ENCODE results near the gene SLC39A9. TPM values are rescaled to one million over a fixed set of nuclear protein-coding genes. Genes with fewer than 3 reads are reported as not detected.

SLC39A9 gene
- total RNA-seq, 4 donors from 2014 or later, result 20.6 to 23.2 (median 21.8) TPM

DNA sequence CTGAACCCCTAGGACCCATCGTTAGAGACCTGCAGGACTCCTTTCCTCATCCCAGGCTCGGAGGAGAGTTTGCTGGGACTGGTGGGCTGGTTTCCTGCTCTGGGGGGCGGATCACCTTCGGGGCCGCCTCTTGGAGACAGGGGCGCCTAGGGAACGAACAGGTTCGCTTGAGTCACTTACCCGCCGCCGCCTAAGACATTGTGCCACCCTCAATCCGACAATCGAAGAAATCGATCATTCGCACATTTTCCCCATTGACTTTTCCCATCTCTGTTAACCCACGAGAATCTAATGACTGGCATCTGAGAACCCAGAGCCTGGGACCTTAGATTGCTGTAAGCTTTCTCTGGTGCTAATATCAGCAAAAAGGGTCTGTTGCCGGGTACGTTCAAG lies 322 bp downstream of the SLC39A9 start:
- no peaks in the 10 kb centered on the region for H3K9me3 ChIP-seq
- ATAC-seq (no peak), DNase-seq (no peak)
- peak overlapping the region; percentile 89 to 94 (median 91) for H3K27ac ChIP-seq
- intact Hi-C loops (cut with DNase I; ENCODE audit: low total_unique reads) (loop anchor here (1.0 to 5.0 kb wide), 4 partner anchors 62 to 368 kb away; partner anchors contain the start of genes DCAF5, EXD2 and SRSF5), in situ Hi-C loops (cut with MboI; ENCODE audit: low sequenced_read_pairs in 4 of 4) (loop anchor here in 1 of 4 donors (10.0 kb wide), 1 partner anchor 366 kb away; the partner anchor contains the start of gene SRSF5)
- H3K36me3 ChIP-seq, result peaks cover 0 to 28% of the 10 kb centered on the region in 2 donors
- no peak for TF ChIP-seq POLR2A (IDR thresholded peaks at IDR 0.05)
- TF ChIP-seq, protein P1, sequence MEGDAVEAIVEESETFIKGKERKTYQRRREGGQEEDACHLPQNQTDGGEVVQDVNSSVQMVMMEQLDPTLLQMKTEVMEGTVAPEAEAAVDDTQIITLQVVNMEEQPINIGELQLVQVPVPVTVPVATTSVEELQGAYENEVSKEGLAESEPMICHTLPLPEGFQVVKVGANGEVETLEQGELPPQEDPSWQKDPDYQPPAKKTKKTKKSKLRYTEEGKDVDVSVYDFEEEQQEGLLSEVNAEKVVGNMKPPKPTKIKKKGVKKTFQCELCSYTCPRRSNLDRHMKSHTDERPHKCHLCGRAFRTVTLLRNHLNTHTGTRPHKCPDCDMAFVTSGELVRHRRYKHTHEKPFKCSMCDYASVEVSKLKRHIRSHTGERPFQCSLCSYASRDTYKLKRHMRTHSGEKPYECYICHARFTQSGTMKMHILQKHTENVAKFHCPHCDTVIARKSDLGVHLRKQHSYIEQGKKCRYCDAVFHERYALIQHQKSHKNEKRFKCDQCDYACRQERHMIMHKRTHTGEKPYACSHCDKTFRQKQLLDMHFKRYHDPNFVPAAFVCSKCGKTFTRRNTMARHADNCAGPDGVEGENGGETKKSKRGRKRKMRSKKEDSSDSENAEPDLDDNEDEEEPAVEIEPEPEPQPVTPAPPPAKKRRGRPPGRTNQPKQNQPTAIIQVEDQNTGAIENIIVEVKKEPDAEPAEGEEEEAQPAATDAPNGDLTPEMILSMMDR (IDR thresholded peaks at IDR 0.05 in 4 of 5, conservative IDR thresholded peaks at IDR 0.05 in 1 of 5), result no peak
- H3K4me3 ChIP-seq, result peak overlapping the region; percentile 82 to 91 (median 84)
- no peaks in the 10 kb centered on the region for H3K27me3 ChIP-seq
- peaks cover 37 to 42% of the 10 kb centered on the region in 2 donors for H3K4me1 ChIP-seq

DNA sequence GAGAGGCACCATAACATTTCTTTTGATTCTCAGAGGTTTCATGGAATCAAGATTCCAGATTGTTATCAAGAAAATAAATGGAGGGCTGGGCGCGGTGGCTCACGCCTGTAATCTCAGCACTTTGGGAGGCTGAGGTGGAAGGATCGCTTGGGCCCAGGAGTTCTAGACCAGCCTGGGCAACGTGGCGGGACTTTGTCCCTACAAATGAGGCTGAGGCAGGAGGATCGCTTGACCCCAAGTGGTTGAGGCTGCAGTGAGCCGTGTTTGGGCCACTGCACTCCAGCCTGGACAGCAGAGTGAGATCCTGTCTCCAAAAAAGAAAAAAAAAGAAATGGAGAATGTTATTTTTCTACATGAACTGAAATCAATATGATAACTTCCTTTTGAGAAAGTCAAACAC lies 1.3 kb downstream of the SLC39A9 start:
- DNase-seq (no peak), ATAC-seq (no peak)
- intact Hi-C loops (cut with DNase I; ENCODE audit: low total_unique reads) (loop anchor here (2.0 to 5.0 kb wide), 3 partner anchors 61 to 368 kb away; partner anchors contain the start of genes EXD2 and SRSF5), in situ Hi-C loops (cut with MboI; ENCODE audit: low sequenced_read_pairs in 4 of 4) (loop anchor here in 1 of 4 donors (10.0 kb wide), 1 partner anchor 365 kb away; the partner anchor contains the start of gene SRSF5)
- Histone ChIP-seq H3K4me1 (peaks cover 37 to 42% of the 10 kb centered on the region in 2 donors), H3K27me3 (no peaks in the 10 kb centered on the region), H3K9me3 (no peaks in the 10 kb centered on the region), H3K4me3 (peak overlapping the region; percentile 82 to 91 (median 84)), H3K27ac (no peak overlapping the region), H3K36me3 (peaks cover 0 to 18% of the 10 kb centered on the region in 2 donors)
- no peak for TF ChIP-seq POLR2A (IDR thresholded peaks at IDR 0.05)
- TF ChIP-seq, protein P1 (IDR thresholded peaks at IDR 0.05 in 4 of 5, conservative IDR thresholded peaks at IDR 0.05 in 1 of 5), result no peak

- no peak for TF ChIP-seq POLR2A (IDR thresholded peaks at IDR 0.05)
- TF ChIP-seq, protein P1 (IDR thresholded peaks at IDR 0.05 in 4 of 5, conservative IDR thresholded peaks at IDR 0.05 in 1 of 5), result no peak
- in situ Hi-C loops (cut with MboI; ENCODE audit: low sequenced_read_pairs in 4 of 4), result no loop called here
Measured at GRCh38 chr14:69400154-69400553, 1.7 kb downstream of the SLC39A9 start.

DNA sequence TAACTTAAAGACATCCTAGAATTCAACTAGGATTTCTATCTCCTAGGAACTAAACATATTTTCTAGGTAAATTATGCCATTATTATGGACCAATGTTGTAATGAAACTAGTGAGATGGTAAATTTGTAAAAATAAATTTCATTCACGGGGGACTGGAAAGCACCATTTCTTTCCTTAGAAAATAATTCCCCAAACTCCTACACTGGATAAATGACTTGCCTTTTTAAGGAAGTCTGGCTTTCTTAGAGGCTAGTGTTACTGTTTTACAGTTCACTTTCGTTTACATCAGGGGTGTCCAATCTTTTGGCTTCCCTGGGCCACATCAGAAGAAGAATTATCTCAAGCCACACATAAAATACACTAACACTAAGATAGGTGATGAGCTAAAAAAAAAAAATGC lies 3.3 kb downstream of the SLC39A9 start:
- no peak overlapping the region for H3K27ac ChIP-seq
- no peaks in the 10 kb centered on the region for H3K9me3 ChIP-seq
- ATAC-seq (no peak), DNase-seq (no peak)
- TF ChIP-seq, protein P1 (IDR thresholded peaks at IDR 0.05 in 4 of 5, conservative IDR thresholded peaks at IDR 0.05 in 1 of 5), result no peak
- TF ChIP-seq POLR2A (IDR thresholded peaks at IDR 0.05), result no peak
- H3K4me3 ChIP-seq, result no peak overlapping the region
- in situ Hi-C loops (cut with MboI; ENCODE audit: low sequenced_read_pairs in 4 of 4) (no loop called here), intact Hi-C loops (cut with DNase I; ENCODE audit: low total_unique reads) (no loop called here)
- peaks cover 34% of the 10 kb centered on the region in 2 donors for H3K4me1 ChIP-seq
- no peaks in the 10 kb centered on the region for H3K27me3 ChIP-seq
- H3K36me3 ChIP-seq, result no peaks in the 10 kb centered on the region

More at GRCh38 chr14:69400154-69400553, 1.7 kb downstream of the SLC39A9 start:
- DNase-seq (no peak), ATAC-seq (no peak)
- Histone ChIP-seq H3K27ac (no peak overlapping the region), H3K4me3 (peak overlapping the region; percentile 82 to 91 (median 84)), H3K27me3 (no peaks in the 10 kb centered on the region), H3K9me3 (no peaks in the 10 kb centered on the region), H3K4me1 (peaks cover 37 to 42% of the 10 kb centered on the region in 2 donors), H3K36me3 (peaks cover 0 to 14% of the 10 kb centered on the region in 2 donors)
- intact Hi-C loops (cut with DNase I; ENCODE audit: low total_unique reads), result no loop called here

Data from gastrocnemius medialis (tissue), 4 donors.